SK-N-SH (cell line): ENCODE data around the gene FGF7.

Experiments
- CHD2 ChIP-seq: fragments of 150-350 bp; IDR thresholded peaks from 2 replicates; pipeline ENCODE4 v1.6.1; 2018; ENCODE audit warnings: low read length; ENCODE audit not compliant: partially characterized antibody
- CTCF ChIP-seq: fragments of 200-600 bp; sonication (generic); IDR thresholded peaks from 2 replicates; pipeline ENCODE4 v1.6.1; 2017; ENCODE audit warnings: antibody characterized with exemption, mild to moderate bottlenecking, moderate library complexity
- ELF1 ChIP-seq: IDR thresholded peaks from 2 replicates; pipeline ENCODE4 v1.4.0; 2012
- EP300 ChIP-seq, 2 experiments: IDR thresholded peaks; 2 replicates each; pipeline versions ENCODE4 v1.4.0 to v1.6.1; 2012; ENCODE audit warnings: borderline replicate concordance in 1 of 2, low read depth in 1 of 2, low read length in 1 of 2
- FOXJ3 ChIP-seq: sonication (generic); formaldehyde crosslinking; IDR thresholded peaks from 2 replicates; pipeline ENCODE4 v1.5.1; 2020; ENCODE audit warnings: mild to moderate bottlenecking, missing genetic modification reagents
- FOXM1 ChIP-seq: IDR thresholded peaks from 2 replicates; pipeline ENCODE4 v1.4.0; 2012; ENCODE audit warnings: low read depth, mild to moderate bottlenecking
- NRF1 ChIP-seq: IDR thresholded peaks from 2 replicates; pipeline ENCODE4 v1.6.1; 2012; ENCODE audit warnings: low read depth, mild to moderate bottlenecking, low read length
- POLR2AphosphoS5 ChIP-seq: IDR thresholded peaks from 2 replicates; pipeline ENCODE4 v1.6.1; 2012; ENCODE audit warnings: low read depth, low read length
- RAD21 ChIP-seq: IDR thresholded peaks from 2 replicates; pipeline ENCODE4 v1.6.1; 2012; ENCODE audit warnings: mild to moderate bottlenecking, low read length
- REST ChIP-seq: IDR thresholded peaks from 2 replicates; pipeline ENCODE4 v1.6.1; 2012; ENCODE audit warnings: mild to moderate bottlenecking, low read depth, low read length, moderate library complexity
- RFX5 ChIP-seq: IDR thresholded peaks from 2 replicates; pipeline ENCODE4 v1.6.1; 2012; ENCODE audit warnings: mild to moderate bottlenecking, improper control_type of control experiment, low read length
- SIN3A ChIP-seq: IDR thresholded peaks from 2 replicates; pipeline ENCODE4 v1.6.1; 2012; ENCODE audit warnings: low read depth, mild to moderate bottlenecking, low read length, moderate library complexity, borderline replicate concordance
- USF2 ChIP-seq: fragments of 150-350 bp; IDR thresholded peaks from 2 replicates; pipeline ENCODE4 v1.6.1; 2017; ENCODE audit warnings: antibody characterized with exemption, low read length, low read depth, borderline replicate concordance
- YY1 ChIP-seq: IDR thresholded peaks from 2 replicates; pipeline ENCODE4 v1.4.0; 2012; ENCODE audit warnings: low read depth, mild to moderate bottlenecking

GRCh38 chr15:49415638-49416037, 7.4 kb upstream of the FGF7 start:
- TF ChIP-seq POLR2AphosphoS5 (no peak), CTCF (no peak), SIN3A (no peak), ELF1 (no peak), USF2 (no peak), CHD2 (no peak), EP300 (IDR thresholded peaks at IDR 0.05; ENCODE audit: borderline replicate concordance in 1 of 2, low read depth in 1 of 2, low read length in 1 of 2) (peak in 1 of 2 experiments; percentile 50; a peak in 1 of 4 replicates), RFX5 (no peak), NRF1 (no peak), REST (no peak), FOXM1 (no peak), RAD21 (no peak), YY1 (no peak), FOXJ3 (CRISPR knock-in tag) (no peak)
